Activated CD8-positive, alpha-beta memory T cell treated with anti-CD3 and anti-CD28 coated beads, Interleukin-2, amount 50 U/mL, for 4 hours (primary cell): ENCODE results near the gene THOC2.

Experiments used
- DNase-seq: peaks from one replicate; pipeline ENCODE4 v3.0.0-alpha.2; 2020

The THOC2 gene

GRCh38 chrX:123563167-123563566 lies 169.7 kb downstream of the THOC2 start:
- DNase-seq, result no peak

GRCh38 chrX:123562342-123563146 lies 170.3 kb downstream of the THOC2 start:
- no peak for DNase-seq

GRCh38 chrX:123561439-123562215 lies 171.2 kb downstream of the THOC2 start:
- DNase-seq, result no peak

GRCh38 chrX:123550829-123551228 lies 182.0 kb downstream of the THOC2 start:
- no peak for DNase-seq
